Occipital lobe (tissue), 2 donors: ENCODE measurements around the gene SEMA5B. TPM values are rescaled to one million over a fixed set of nuclear protein-coding genes. Genes with fewer than 3 reads are reported as not detected.

Source experiments
- DNase-seq: peaks from one replicate; lab custom pipeline; 2025; lab: John Stamatoyannopoulos, UW
- total RNA-seq: library from RNA; depleted of rRNA; stranded (reverse); fragments of >200 nt; gene quantifications from one replicate; pipeline ENCODE4 v1.2.3, GENCODE V29; 2014

SEMA5B gene
- total RNA-seq, 1 donor from 2014 or later: 9.8 TPM

DNA sequence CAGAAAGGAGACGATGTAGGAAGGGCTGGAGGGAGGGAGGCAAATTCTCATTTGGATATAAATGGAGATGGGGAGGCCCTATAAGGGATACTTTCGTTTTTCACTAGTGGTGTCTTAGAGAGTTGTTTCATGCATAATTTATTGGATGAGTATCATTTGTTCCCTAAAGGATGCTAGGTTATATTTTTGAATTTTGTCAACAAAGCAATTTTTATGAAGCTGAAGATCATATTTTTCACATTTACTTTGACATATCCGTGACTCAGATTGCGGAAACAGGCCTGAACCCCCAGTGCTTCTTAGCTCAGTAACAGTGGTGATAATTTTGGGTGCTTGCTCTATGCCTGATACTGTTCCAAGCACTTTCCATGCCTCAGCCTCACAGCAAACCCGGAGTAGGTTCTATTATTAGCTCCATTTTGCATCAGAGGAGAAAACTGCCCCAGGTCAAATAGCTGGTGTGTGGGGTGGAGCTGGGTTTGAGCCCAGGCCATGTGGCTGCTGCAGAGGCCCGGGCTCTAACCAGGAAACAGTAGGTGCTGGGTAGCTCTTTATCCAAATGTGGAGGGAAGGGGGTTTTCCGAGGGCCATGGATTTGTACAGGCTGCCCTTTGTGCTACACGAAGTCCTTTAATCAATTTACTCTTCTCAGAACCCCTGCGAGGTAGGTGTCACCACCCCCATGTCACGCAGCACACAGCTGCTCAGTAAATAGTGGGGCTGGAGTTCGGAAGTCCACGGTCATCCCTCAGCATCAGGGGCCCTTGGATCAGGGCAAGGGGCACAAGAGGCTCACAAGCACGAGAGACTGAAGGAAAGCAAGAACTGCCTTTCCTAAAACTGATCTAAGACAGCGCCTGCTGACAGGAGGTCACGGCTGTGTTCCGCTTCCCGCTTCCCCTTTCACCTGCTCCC is 133.6 kb downstream of the SEMA5B start:
- no peak for DNase-seq

DNA sequence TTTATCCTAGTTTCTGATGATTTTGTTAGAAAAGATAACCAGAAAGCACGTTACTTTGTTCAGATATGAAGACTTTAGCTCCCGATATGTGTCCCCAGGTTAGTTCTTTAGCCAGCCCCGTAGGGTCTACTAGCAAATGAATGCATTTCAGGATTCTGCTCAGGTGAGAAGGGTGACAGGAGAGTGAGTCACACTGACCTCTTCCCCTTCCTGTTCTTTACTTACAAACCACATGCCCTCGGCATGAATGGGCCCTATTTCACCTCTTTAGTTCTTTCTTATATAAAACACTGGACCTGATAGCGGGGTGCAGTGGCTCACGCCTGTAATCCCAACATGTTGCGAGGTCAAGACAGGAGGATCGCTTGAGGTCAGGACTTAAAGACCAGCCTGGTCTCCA is 134.3 kb downstream of the SEMA5B start:
- no peak for DNase-seq

DNA sequence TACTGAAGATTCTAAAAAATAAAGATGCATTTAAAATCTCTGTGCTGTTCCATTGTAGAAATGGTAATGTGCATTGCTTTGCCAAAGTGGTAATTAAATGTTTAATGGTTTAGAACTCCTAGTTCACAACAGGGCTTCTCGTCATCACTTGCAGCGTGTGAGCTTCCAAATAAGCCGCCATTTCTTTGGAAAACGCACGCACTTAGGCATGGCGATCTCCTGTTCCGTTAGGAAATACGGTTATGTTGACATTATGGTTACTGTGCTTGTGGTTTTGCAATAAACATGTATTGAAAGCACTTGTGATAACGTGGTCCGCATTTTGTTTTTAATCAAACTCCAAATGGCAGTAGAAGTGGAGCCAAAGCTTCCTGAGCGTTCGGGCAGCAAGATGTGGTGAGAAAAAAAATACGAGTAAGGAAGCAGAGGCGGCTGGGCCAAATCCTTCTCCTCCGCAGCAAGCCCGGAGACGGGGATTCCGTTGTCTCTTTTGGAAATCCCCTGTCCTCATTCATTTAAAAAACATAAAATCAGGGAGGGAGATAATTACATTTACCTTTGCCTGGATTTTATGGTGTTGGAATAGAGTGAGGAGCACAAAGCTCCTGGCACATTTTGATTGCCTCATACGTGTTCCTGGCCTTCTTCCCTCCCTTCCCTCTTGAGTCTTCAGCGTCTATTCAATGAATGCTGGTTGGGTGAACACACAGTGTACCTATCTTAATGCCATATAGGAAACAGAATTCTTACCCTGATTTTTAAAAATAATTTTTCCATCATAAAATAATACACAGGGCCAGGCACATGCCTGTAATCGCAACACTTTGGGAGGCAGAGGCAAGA is 135.2 kb downstream of the SEMA5B start:
- DNase-seq: no peak

DNA sequence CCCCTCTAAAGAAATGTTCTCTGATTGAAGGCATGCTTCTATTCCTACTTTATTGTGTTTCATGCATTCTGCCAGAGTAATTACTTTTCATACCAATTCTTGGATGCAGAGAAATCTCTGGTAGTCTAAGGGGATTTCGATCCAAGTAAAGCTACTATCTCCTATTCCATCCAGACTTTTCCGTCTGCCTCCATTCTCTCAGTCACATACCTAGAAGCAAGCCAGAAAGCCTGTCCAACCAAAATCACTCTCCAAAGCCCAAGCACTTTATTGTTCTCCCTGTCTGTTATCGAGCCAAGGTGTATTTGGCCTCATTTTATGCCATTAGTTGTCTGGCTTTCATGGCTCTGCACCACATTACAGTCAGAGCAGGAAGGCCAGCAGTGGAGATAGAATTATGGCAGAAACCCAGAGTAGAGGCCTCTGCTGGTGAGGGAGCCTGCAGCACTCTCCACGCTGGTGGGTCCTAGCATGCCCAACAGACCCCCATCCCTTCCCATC is 136.8 kb downstream of the SEMA5B start:
- no peak for DNase-seq

DNA sequence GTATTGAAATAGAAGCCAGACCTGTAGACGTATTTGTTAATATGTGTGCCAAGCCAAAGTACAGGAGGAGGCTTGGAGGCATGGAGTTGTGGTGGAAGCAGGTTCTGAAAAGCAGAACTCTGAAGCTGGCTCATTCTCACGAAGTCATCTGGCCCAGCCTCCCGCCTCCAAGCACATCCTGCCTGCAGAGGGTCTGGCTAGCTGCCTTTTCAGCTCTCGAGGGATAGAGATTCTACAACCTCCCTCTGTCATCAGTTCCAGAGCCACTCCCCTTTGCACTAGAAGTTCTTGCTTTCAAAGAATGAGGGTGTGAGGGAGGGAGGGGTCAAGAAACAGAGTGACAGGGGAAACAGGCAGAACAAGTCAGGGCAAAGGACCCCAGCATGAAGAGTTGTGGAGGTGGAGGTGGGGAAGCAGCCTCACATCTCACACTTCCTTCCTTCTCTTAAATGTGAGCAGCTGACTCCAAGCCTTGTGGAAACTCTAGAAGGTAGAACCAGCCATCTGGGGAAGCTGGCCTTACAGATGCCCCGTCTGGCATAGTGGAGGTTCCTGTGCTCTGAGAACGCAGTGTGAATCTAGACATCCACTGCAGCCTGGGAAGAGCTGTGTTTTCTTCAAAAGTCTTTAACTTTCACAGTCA is 137.4 kb downstream of the SEMA5B start:
- peak; percentile 54 for DNase-seq

DNA sequence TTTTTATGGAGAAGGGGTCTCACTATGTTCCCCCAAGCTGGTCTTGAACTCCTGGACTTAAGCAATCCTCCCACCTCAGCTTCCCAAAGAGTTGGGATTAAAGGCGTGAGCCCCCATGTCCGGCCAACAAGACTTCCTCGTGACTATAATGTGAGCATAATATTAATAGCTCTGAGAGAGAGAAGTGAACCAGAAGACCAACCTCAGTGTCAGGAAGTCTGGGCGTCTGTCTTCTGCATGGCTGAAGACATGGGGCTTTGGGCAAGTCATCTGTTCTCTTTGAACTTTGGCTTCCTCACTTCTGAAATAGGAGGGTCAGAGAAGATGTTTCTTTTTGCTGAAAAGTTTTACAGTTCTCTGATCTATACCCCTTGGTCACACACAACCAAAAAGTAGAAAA is 140.6 kb downstream of the SEMA5B start:
- DNase-seq: no peak

DNA sequence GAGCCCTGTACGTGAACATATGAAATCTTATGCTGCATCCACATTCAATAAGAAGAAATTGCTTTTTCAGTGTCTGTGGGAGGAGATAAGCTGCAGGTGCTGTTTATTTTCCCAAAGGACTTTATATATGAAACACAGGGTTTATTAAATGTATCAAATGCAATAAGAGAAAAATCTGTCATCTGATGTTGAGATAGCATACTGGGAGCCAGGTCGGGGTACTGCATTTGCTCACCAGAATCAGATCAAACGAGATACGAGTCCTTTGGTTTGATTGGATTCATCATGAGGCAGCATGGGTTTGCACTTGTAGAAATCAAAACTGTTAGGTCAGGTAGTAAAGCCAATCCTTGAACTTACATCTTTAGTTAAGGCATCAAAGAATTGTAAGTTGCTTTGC is 141.3 kb downstream of the SEMA5B start:
- no peak for DNase-seq

DNA sequence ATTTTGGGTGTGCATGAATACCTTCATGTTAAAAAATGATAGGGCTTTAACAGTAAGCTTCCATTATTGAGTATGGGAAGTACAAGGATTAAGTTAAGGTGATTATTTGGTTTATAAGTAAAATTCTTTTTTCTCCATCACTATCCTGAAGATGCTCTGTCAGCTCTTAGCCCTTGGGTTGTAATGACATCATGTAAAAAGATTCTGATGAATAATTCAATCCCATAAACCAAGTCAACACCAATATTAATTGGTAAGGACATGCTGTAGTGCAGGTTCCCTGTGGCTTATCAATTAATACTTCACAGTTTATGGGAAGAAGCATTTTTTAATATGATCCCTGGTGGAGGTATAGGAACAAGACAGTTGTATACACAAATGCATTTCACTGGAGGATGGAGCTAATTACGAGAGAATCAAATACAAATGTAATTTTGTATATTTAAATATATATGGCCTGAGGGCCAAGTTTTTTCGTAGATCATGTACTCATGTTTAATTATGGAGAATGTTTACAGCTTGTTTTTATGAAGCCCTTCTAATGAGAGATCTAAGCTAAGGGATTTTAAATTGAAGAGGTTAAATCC is 145.1 kb downstream of the SEMA5B start:
- DNase-seq: no peak

DNA sequence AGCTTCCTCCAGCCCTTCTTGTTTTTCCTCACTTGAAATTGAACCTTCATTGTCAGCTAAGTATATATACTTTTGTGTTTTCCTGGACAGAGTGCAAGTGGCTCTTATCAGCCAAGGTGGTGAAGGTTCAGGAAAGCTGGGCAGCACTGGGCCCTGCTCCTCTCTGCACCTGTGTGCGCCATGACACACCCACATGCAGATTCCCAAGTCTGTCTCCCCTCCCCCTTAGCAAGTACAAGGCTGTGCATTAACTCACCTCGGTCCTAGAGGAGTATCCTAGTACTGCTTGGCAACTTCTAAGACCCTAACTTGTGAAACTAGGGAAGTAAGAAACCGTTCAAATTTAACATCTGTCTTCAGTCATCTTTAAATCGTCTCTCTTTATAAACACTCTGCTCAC is 146.9 kb downstream of the SEMA5B start:
- no peak for DNase-seq

DNA sequence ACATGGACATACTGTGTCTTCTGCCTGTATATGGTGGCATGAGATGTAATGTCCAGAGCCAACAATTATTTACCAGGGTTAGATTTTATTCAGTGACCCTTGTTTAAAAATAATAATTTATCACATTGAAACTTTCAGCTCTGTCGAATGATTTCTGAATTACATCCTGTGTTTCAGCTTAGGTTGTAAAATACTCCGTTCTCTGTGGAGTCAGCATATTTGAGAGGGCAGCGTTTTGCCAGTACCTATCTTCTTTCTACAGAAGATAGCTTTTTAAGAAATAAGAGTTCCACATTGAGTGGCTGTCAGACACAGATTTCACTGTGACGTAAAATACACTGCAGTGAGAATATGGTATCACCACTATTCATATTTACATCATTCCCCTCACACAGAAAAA is 147.4 kb downstream of the SEMA5B start:
- DNase-seq: no peak

DNA sequence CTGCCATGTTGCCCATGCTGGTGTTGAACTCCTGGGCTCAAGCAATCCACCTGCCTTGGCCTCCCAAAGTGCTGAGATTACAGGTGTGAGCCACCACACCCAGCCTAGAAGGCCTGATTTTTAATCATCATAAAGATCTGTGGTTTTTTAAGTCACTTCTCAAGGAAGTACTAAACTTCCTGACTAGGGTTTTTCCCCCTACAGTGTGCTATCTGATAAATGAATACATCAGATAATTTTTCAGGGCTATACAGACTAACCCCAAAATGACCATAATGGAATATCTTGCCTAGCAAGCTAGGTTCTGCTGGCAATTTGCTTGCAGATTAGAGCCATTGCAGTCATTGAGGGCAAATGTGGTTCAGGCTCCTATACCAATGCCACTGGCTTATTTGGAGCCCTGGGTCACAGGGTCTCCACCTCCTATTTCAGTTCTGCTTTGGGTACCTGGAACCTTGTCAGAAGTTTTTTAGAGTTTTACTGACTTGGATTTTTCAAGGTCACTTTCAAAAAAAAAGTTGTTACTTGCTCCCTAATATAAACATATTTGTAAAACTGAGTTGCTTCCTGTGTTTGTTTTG is 151.9 kb downstream of the SEMA5B start:
- no peak for DNase-seq

DNA sequence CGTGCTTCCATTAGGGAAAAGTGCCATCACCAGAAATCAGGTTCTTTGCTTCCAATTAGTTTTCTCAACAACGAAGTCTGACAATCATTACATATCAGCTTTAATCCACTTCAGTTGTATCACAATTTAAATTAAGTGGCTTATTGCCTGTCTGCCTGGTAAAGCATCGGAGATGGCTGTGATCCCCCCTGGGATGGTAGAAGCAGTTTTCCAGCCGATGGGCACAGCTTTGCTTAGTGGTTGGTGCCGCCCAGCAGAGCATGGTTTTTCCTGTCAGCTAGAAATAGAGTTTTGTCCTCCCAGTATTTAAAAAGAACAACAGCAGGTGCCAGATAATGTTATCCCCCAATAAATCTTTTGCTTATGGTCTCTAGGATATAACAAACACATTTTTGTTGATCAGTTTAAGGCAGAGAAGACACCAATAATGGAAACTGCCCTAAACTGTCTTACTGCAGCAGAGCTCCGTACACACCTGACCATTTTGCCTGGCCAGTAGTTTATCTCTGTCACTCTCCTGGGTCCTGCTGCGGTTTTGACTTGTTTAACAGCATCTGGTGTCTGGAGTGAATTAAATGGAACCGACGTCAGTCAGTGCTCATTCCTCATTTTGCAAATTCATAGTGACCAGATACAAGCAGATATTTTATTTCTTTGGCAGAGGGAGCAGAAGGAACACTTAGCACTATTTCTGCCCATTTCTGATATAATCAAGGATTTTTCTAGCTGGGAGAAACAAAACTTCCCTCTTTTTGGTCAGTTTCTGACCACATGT is 153.6 kb downstream of the SEMA5B start:
- DNase-seq: no peak

DNA sequence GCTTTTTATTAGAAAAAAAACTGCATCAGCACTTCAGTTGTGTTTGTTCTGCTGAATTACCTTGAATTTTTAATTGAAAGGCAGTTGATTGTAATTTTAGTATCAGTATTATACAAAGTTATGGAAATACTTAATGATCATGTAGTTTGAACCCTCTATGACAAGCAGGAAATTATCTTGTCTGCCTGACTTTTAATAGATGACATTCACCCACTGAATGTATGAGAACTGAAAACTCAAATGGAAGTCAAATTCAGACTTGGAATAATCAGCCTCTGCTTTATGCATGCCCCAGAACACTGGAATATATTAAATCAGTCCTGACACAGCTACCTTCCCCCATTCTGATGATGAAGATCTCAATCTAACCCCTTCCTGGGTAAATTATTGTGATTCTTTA is 159.2 kb downstream of the SEMA5B start:
- DNase-seq: no peak

DNA sequence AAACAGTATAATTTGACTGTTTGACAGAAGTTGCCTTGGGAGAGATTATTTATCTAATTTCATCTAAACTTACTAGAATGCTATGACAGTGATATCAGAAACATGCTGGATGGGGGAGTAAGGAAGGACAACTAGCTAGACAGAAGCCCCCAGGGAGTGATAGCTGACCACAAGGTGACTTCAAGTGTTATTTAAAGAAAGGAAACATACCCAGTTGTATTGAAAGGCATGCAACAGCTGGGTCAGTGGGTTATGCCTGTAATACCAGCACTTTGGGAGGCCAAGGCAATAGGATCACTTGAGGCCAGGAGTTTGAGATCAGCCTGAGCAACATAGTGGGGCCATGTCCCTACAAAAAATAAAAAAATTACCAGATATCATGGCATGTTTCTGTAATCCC is 163.1 kb downstream of the SEMA5B start:
- no peak for DNase-seq

DNA sequence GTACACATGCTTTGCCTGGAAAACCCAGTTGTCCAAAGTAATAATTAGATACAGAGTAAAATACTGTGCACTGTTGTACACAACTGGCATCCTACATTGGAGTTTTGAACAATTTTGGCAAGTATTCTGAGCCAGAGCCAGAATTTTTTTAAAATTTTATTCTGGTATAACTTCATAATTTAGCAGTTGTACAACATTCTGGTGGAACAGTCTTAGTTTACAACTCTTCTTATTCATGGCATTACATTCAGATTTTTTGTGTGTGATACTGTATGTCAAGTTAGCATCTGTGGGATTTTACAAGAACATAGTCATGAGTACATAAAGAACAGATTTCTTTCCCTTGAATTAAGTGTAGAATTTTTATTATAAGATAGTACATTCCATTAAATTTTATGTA is 165.2 kb downstream of the SEMA5B start:
- DNase-seq: no peak

Other genes starting within 250 kb of the SEMA5B start
- gene HSPBAP1, start 233.9 kb downstream of the SEMA5B start, total RNA-seq: 12.9 TPM
- gene SLC49A4, start 232.7 kb downstream of the SEMA5B start, total RNA-seq: 32.1 TPM
- gene PDIA5, start 39.3 kb upstream of the SEMA5B start, total RNA-seq: 3.1 TPM
- 62.2 TPM for gene SEC22A, start 174.2 kb upstream of the SEMA5B start, total RNA-seq